ENCODE results near the gene PNMA1. TPM values are rescaled to one million over a fixed set of nuclear protein-coding genes. Genes with fewer than 3 reads are reported as not detected.

Gene PNMA1
- total and polyA plus RNA-seq, 4 donors = 22.4 to 45.5 (median 35.9) TPM

DNA sequence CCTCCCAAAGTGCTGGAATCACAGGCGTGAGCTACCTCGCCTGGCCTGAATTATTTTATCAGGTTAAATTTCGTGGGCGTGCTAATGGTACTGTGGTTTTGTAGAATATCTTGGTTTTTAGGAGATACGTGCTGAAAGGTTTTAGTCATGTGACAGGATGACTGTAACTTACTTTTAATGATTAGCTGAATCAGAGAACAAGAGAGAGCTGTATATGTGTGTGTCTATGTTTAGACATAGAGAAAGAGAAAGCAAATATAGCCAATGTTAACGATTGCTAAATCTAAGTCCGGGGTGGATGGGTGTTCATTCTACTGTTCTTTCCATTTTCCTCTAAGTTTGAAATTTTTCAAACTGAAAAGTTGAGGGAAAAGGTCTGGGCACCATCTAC, 9.2 kb upstream of the PNMA1 start:
- WGBS, 2 donors = 65 to 68% methylated on average over 7 of the region's 7 CpGs
- H3K27ac ChIP-seq (ENCODE audit: low read depth in 1 of 2, low read length in 2 of 2) = peak overlapping the region; percentile 14 to 70
- no peak for DNase-seq
- intact Hi-C loops (cut with DNase I) = loop anchor here in 1 of 2 donors (5.0 kb wide), 1 partner anchor 164 kb away; the partner anchor contains the start of gene ZNF410
- ATAC-seq (ENCODE audit: low FRiP score) = no peak
- H3K4me1 ChIP-seq (ENCODE audit: control insufficient read depth in 1 of 2, insufficient read depth in 2 of 2, low read length in 2 of 2) = no peaks in the 10 kb centered on the region
- no peaks in the 10 kb centered on the region for H3K9me3 ChIP-seq (ENCODE audit: control insufficient read depth, low read length)
- peaks cover 2 to 5% of the 10 kb centered on the region in 2 donors for H3K36me3 ChIP-seq (ENCODE audit: control insufficient read depth in 1 of 2, insufficient read depth in 2 of 2, low read length in 1 of 2)
- no peak overlapping the region for H3K4me3 ChIP-seq (ENCODE audit: low read length in 2 of 2)
- no peaks in the 10 kb centered on the region for H3K27me3 ChIP-seq (ENCODE audit: control insufficient read depth in 1 of 2, insufficient read depth in 2 of 2, low read length in 1 of 2)

DNA sequence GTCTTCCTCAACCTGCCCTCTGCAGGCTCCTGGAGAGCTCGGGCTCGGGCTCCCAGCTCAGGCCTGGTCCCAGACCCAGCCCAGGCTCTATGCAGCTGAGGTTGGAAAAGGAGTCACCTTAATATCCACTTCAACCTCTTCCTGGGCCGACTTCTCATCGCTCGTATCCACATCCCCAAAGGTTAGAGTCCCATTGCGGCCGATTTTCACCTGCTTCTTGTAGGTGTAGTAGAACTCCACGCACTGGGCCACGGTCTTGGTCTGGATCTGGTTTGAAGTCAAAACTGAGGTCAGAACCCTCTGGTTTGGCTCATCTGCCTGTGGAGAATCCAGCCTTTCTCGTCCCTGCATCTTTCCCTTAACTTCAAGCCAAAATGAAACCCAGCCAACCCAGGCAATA, 8.4 kb upstream of the PNMA1 start:
- Histone ChIP-seq H3K4me1 (ENCODE audit: control insufficient read depth in 1 of 2, insufficient read depth in 2 of 2, low read length in 2 of 2) (no peaks in the 10 kb centered on the region), H3K36me3 (ENCODE audit: control insufficient read depth in 1 of 2, insufficient read depth in 2 of 2, low read length in 1 of 2) (peaks cover 2 to 5% of the 10 kb centered on the region in 2 donors), H3K9me3 (ENCODE audit: control insufficient read depth, low read length) (no peaks in the 10 kb centered on the region), H3K27me3 (ENCODE audit: control insufficient read depth in 1 of 2, insufficient read depth in 2 of 2, low read length in 1 of 2) (no peaks in the 10 kb centered on the region), H3K4me3 (ENCODE audit: low read length in 2 of 2) (no peak overlapping the region), H3K27ac (ENCODE audit: low read depth in 1 of 2, low read length in 2 of 2) (no peak overlapping the region)
- ATAC-seq (ENCODE audit: low FRiP score) = no peak
- intact Hi-C loops (cut with DNase I) = loop anchor here in 1 of 2 donors (5.0 kb wide), 1 partner anchor 165 kb away; the partner anchor contains the start of gene ZNF410
- WGBS, 2 donors = 87 to 89% methylated on average over 10 of the region's 10 CpGs
- no peak for DNase-seq

DNA sequence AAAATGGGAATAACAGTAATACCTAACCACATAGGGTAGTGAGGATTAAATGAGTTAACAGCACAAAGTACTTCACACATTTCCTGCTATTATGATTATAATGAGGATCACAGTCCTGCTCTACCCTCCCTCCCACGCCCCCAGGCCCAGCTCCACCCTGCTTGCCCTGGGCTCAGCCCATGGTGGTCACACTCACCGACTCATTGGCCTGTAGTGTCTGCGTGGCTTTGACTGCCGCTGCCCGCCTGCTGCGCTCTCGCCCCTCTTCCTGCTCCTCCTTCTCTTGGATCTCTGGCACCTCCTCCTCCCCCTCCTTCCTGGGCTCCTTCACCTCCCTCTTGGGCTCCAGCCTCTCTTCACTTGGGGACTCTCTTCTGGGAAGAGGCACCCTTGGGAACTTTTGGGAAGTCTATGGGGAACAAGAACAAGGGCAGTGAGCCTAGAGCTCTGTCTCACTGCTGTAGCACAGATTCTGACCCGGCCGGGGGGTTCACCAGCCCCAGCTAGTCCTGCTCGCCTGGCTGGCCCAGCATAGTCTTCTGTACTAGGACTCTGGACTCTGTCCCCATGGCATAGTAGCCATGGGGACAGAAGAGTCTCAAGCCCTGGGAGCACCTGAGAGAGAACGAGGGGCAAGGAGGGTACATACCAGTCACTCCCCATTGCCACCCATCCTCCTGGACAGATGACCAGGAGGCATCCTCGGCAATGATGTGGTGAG, 7.1 kb upstream of the PNMA1 start:
- H3K36me3 ChIP-seq (ENCODE audit: control insufficient read depth in 1 of 2, insufficient read depth in 2 of 2, low read length in 1 of 2) = peaks cover 0 to 5% of the 10 kb centered on the region in 2 donors
- no peak overlapping the region for H3K4me3 ChIP-seq (ENCODE audit: low read length in 2 of 2)
- H3K27ac ChIP-seq (ENCODE audit: low read depth in 1 of 2, low read length in 2 of 2) = no peak overlapping the region
- H3K9me3 ChIP-seq (ENCODE audit: control insufficient read depth, low read length) = no peaks in the 10 kb centered on the region
- DNase-seq (no peak), ATAC-seq (ENCODE audit: low FRiP score) (no peak)
- H3K4me1 ChIP-seq (ENCODE audit: control insufficient read depth in 1 of 2, insufficient read depth in 2 of 2, low read length in 2 of 2) = no peaks in the 10 kb centered on the region
- intact Hi-C loops (cut with DNase I) = loop anchor here in 1 of 2 donors (5.0 kb wide), 1 partner anchor 166 kb away; the partner anchor contains the start of gene ZNF410
- WGBS, 2 donors = 82 to 84% methylated on average over 12 of the region's 12 CpGs
- no peaks in the 10 kb centered on the region for H3K27me3 ChIP-seq (ENCODE audit: control insufficient read depth in 1 of 2, insufficient read depth in 2 of 2, low read length in 1 of 2)

- Histone ChIP-seq H3K27ac (ENCODE audit: low read depth in 1 of 2, low read length in 2 of 2) (no peak overlapping the region), H3K36me3 (ENCODE audit: control insufficient read depth in 1 of 2, insufficient read depth in 2 of 2, low read length in 1 of 2) (peaks cover 0 to 5% of the 10 kb centered on the region in 2 donors)
These were observed 6.5 kb upstream of the PNMA1 start for GRCh38 chr14:73720636-73721035.

DNA sequence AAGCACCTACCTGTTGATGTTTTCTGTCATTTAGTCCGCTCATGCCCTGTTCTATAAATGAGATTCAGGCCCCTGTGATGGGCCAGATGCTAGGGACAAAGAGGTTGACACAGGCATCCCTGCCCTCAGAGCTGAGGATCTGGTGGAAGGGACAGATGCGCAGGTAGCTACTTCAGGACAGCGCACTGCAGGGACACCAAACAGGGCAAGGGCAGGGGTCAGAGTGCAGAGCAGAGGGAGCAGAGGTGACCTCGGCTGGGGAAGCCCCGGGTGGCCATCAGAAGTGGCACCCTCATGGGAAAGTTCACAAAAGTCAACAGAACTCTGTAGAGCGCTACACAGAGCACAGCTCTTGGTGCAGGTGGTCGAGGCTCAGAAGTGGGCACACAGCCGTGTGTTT, 5.6 kb upstream of the PNMA1 start:
- WGBS, 2 donors = 85 to 88% methylated on average over 8 of the region's 8 CpGs
- no peak overlapping the region for H3K27ac ChIP-seq (ENCODE audit: low read depth in 1 of 2, low read length in 2 of 2)
- no peak overlapping the region for H3K4me3 ChIP-seq (ENCODE audit: low read length in 2 of 2)
- no peaks in the 10 kb centered on the region for H3K27me3 ChIP-seq (ENCODE audit: control insufficient read depth in 1 of 2, insufficient read depth in 2 of 2, low read length in 1 of 2)
- H3K9me3 ChIP-seq (ENCODE audit: control insufficient read depth, low read length) = no peaks in the 10 kb centered on the region
- ATAC-seq (ENCODE audit: low FRiP score) (no peak), DNase-seq (no peak)
- H3K4me1 ChIP-seq (ENCODE audit: control insufficient read depth in 1 of 2, insufficient read depth in 2 of 2, low read length in 2 of 2) = no peaks in the 10 kb centered on the region
- peaks cover 0 to 5% of the 10 kb centered on the region in 2 donors for H3K36me3 ChIP-seq (ENCODE audit: control insufficient read depth in 1 of 2, insufficient read depth in 2 of 2, low read length in 1 of 2)
- intact Hi-C loops (cut with DNase I) = loop anchor here (5.0 to 10.0 kb wide), 2 partner anchors 75 to 168 kb away; partner anchors contain the start of genes DNAL1 (in 1 of the 2) and ZNF410 (in 1 of the 2)

More at GRCh38 chr14:73720636-73721035, 6.5 kb upstream of the PNMA1 start:
- ATAC-seq (ENCODE audit: low FRiP score) (no peak), DNase-seq (no peak)
- H3K27me3 ChIP-seq (ENCODE audit: control insufficient read depth in 1 of 2, insufficient read depth in 2 of 2, low read length in 1 of 2) = no peaks in the 10 kb centered on the region
- H3K4me1 ChIP-seq (ENCODE audit: control insufficient read depth in 1 of 2, insufficient read depth in 2 of 2, low read length in 2 of 2) = no peaks in the 10 kb centered on the region
- H3K4me3 ChIP-seq (ENCODE audit: low read length in 2 of 2) = no peak overlapping the region
- intact Hi-C loops (cut with DNase I) = loop anchor here in 1 of 2 donors (5.0 kb wide), 1 partner anchor 167 kb away; the partner anchor contains the start of gene ZNF410
- H3K9me3 ChIP-seq (ENCODE audit: control insufficient read depth, low read length) = no peaks in the 10 kb centered on the region

DNA sequence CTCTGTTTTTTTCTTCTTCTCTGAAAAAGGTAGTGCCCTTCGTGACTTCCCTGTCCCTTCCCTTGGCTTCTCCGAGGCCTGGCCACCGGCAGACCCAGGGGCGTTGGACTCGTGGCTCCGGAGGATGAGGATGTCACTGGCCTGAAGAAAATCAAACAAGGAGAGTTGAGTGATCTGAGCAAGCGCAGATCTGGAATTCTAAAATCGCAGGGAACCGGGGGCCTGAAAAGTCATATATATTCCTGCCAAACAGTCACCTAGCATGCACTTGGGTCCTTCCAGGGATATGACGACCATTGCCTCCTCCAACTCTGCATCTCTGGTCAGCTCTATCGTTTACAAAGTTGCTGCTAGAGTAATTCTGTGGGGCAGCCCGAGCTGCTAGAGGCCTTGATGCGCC, 5.2 kb upstream of the PNMA1 start:
- intact Hi-C loops (cut with DNase I) = loop anchor here in 1 of 2 donors (10.0 kb wide), 1 partner anchor 75 kb away; the partner anchor contains the start of gene DNAL1
- DNase-seq (no peak), ATAC-seq (ENCODE audit: low FRiP score) (no peak)
- Histone ChIP-seq H3K4me1 (ENCODE audit: control insufficient read depth in 1 of 2, insufficient read depth in 2 of 2, low read length in 2 of 2) (no peaks in the 10 kb centered on the region), H3K27me3 (ENCODE audit: control insufficient read depth in 1 of 2, insufficient read depth in 2 of 2, low read length in 1 of 2) (no peaks in the 10 kb centered on the region), H3K36me3 (ENCODE audit: control insufficient read depth in 1 of 2, insufficient read depth in 2 of 2, low read length in 1 of 2) (peaks cover 0 to 5% of the 10 kb centered on the region in 2 donors), H3K27ac (ENCODE audit: low read depth in 1 of 2, low read length in 2 of 2) (no peak overlapping the region), H3K9me3 (ENCODE audit: control insufficient read depth, low read length) (no peaks in the 10 kb centered on the region), H3K4me3 (ENCODE audit: low read length in 2 of 2) (no peak overlapping the region)
- 88 to 89% methylated on average over 13 of the region's 13 CpGs for WGBS, 2 donors

- H3K27me3 ChIP-seq (ENCODE audit: control insufficient read depth in 1 of 2, insufficient read depth in 2 of 2, low read length in 1 of 2) = no peaks in the 10 kb centered on the region
- WGBS, 2 donors = 66 to 72% methylated on average over 49 to 55 of the region's 55 CpGs
- no peak overlapping the region for H3K4me3 ChIP-seq (ENCODE audit: low read length in 2 of 2)
- H3K4me1 ChIP-seq (ENCODE audit: control insufficient read depth in 1 of 2, insufficient read depth in 2 of 2, low read length in 2 of 2) = no peaks in the 10 kb centered on the region
- H3K36me3 ChIP-seq (ENCODE audit: control insufficient read depth in 1 of 2, insufficient read depth in 2 of 2, low read length in 1 of 2) = peaks cover 0 to 5% of the 10 kb centered on the region in 2 donors
- intact Hi-C loops (cut with DNase I) = loop anchor here in 1 of 2 donors (10.0 kb wide), 1 partner anchor 74 kb away; the partner anchor contains the start of gene DNAL1
- H3K27ac ChIP-seq (ENCODE audit: low read depth in 1 of 2, low read length in 2 of 2) = no peak overlapping the region
- ATAC-seq (ENCODE audit: low FRiP score) (no peak), DNase-seq (peak in 1 of 2 donors; percentile 75)
- H3K9me3 ChIP-seq (ENCODE audit: control insufficient read depth, low read length) = no peaks in the 10 kb centered on the region
These were observed 4.5 kb upstream of the PNMA1 start for GRCh38 chr14:73718418-73719251.

GRCh38 chr14:73717711-73718417, 3.7 kb upstream of the PNMA1 start:
- 45 to 46% methylated on average over 20 of the region's 20 CpGs for WGBS, 2 donors
- Histone ChIP-seq H3K27me3 (ENCODE audit: control insufficient read depth in 1 of 2, insufficient read depth in 2 of 2, low read length in 1 of 2) (no peaks in the 10 kb centered on the region), H3K36me3 (ENCODE audit: control insufficient read depth in 1 of 2, insufficient read depth in 2 of 2, low read length in 1 of 2) (peaks cover 0 to 5% of the 10 kb centered on the region in 2 donors), H3K9me3 (ENCODE audit: control insufficient read depth, low read length) (no peaks in the 10 kb centered on the region), H3K4me3 (ENCODE audit: low read length in 2 of 2) (no peak overlapping the region), H3K4me1 (ENCODE audit: control insufficient read depth in 1 of 2, insufficient read depth in 2 of 2, low read length in 2 of 2) (no peaks in the 10 kb centered on the region), H3K27ac (ENCODE audit: low read depth in 1 of 2, low read length in 2 of 2) (no peak overlapping the region)
- intact Hi-C loops (cut with DNase I) = loop anchor here in 1 of 2 donors (10.0 kb wide), 1 partner anchor 73 kb away; the partner anchor contains the start of gene DNAL1
- ATAC-seq (ENCODE audit: low FRiP score) (no peak), DNase-seq (peak; percentile 70 to 80)
